Activated CD8-positive, alpha-beta T cell treated with anti-CD3 and anti-CD28 coated beads for 36 hours (primary cell): ENCODE measurements around the gene ZNF532. TPM values are rescaled to one million over a fixed set of nuclear protein-coding genes. Genes with fewer than 3 reads are reported as not detected.

ENCODE experiments used
- ATAC-seq: fragments of 200-7000 bp; cut with Tn5 transposase; one replicate; pipeline ENCODE4 v1.10.0; 2021; ENCODE audit warnings: mild to moderate bottlenecking, moderate library complexity
- CTCF ChIA-PET: fragments of 350-600 bp; sonication (Branson Sonifier 250); formaldehyde crosslinking; loops from one replicate; lab custom pipeline; 2021; ENCODE audit warnings: antibody characterized with exemption; lab: Charles Lee
- POLR2A ChIA-PET: fragments of 350-600 bp; sonication (Branson Sonifier 250); formaldehyde crosslinking; loops from one replicate; lab custom pipeline; 2021; ENCODE audit warnings: antibody characterized with exemption; lab: Charles Lee
- DNase-seq: peaks from one replicate; pipeline ENCODE4 v3.0.0-alpha.2; 2020
- H3K27ac Mint-ChIP-seq: one replicate; pipeline ENCODE4 v1.8.0; 2021; ENCODE audit warnings: mild to moderate bottlenecking, mixed read lengths
- H3K27me3 Mint-ChIP-seq: one replicate; pipeline ENCODE4 v1.8.0; 2021; ENCODE audit warnings: mixed read lengths
- H3K36me3 Mint-ChIP-seq: one replicate; pipeline ENCODE4 v1.8.0; 2021; ENCODE audit warnings: low read depth, mixed read lengths
- H3K4me1 Mint-ChIP-seq: one replicate; pipeline ENCODE4 v1.8.0; 2021; ENCODE audit warnings: low read depth, mixed read lengths
- H3K4me3 Mint-ChIP-seq: one replicate; pipeline ENCODE4 v1.8.0; 2021; ENCODE audit warnings: mild to moderate bottlenecking, moderate library complexity, mixed read lengths
- H3K9me3 Mint-ChIP-seq: one replicate; pipeline ENCODE4 v1.8.0; 2021; ENCODE audit warnings: mixed read lengths
- intact Hi-C: fragments of 100-400 bp; cut with micrococcal nuclease; formaldehyde crosslinking; loops from one replicate; pipeline ENCODE4 v1.10.0; 2022
- total RNA-seq, 2 experiments: library from RNA; stranded (reverse); gene quantifications; one replicate each; pipeline ENCODE4 v1.2.3, GENCODE V29; 2021
- TF ChIP-seq, protein P1 (sequence below): fragments of 200-600 bp; IDR thresholded peaks from one replicate; pipeline ENCODE4 v1.8.0; 2022; ENCODE audit warnings: antibody characterized with exemption, mild to moderate bottlenecking

ZNF532 gene
- total RNA-seq, 2 experiments from 2014 or later = 1.3 to 1.8 TPM

DNA sequence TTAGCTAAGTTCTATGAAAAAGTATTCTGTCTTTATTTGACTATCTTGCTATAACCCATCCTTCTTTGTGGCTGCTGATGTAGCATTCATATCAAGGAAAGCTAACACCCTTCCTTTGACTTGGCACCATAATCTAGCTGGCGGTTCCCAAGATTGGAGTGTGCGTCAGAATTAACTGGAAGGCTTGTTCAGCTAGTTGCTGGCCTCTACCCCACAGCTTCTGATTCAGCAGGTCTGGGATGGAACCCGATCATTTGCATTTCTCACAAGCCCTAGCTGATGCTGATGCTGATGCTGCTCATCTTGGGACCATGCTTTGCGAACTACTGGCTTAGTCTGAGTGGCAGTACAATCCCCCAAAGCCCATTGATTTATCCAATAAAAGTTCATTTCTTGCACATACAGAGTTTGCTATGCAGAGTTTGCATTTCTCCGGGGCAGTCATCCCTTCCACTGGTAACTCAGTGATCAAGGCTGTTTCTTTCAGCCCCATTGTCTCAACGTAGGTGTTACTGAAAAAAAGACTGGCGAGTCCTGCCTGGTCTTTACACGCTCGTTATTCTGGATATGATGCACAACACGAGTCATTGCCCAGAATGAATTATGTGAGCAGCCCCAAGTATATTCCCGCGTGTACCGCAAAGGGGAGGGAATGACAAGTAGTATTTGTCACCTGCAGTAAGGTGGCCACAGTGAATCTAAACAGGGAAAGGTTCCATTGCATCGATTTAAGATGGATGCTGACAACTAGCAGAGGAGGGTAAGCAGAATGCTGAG lies 96.5 kb downstream of the ZNF532 start:
- no peak for DNase-seq
- peaks cover 2% of the 10 kb centered on the region for H3K4me1 Mint-ChIP-seq
- CTCF ChIA-PET = interaction anchor here (0.9 kb wide), 1 partner anchor 13 kb away, joined by 3 read pairs; no protein-coding TSS in a partner anchor

DNA sequence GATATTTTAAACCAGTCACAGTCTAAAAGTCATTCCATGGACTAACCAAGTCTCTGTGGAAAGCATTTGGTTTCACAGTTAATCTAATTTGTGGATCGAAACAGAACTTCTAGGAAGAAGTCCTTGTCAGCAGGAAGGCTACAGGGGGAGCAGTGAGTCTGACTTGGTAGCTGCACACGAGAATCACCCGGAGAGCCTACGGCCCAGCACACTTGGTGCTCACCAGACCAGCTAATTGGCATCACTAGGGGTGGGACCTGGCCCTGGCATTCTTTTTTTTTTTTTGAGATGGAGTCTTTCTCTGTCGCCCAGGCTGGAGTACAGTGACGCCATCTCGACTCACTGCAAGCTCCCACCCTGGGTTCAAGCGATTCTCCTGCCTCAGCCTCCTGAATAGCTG lies 97.7 kb downstream of the ZNF532 start:
- H3K9me3 Mint-ChIP-seq = no peaks in the 10 kb centered on the region
- ATAC-seq (no peak), DNase-seq (no peak)
- intact Hi-C loops = no loop called here
- H3K36me3 Mint-ChIP-seq = no peaks in the 10 kb centered on the region
- H3K4me1 Mint-ChIP-seq = peaks cover 2% of the 10 kb centered on the region
- CTCF ChIA-PET = no interaction called here
- TF ChIP-seq, protein P1, sequence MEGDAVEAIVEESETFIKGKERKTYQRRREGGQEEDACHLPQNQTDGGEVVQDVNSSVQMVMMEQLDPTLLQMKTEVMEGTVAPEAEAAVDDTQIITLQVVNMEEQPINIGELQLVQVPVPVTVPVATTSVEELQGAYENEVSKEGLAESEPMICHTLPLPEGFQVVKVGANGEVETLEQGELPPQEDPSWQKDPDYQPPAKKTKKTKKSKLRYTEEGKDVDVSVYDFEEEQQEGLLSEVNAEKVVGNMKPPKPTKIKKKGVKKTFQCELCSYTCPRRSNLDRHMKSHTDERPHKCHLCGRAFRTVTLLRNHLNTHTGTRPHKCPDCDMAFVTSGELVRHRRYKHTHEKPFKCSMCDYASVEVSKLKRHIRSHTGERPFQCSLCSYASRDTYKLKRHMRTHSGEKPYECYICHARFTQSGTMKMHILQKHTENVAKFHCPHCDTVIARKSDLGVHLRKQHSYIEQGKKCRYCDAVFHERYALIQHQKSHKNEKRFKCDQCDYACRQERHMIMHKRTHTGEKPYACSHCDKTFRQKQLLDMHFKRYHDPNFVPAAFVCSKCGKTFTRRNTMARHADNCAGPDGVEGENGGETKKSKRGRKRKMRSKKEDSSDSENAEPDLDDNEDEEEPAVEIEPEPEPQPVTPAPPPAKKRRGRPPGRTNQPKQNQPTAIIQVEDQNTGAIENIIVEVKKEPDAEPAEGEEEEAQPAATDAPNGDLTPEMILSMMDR = no peak
- H3K4me3 Mint-ChIP-seq = no peak overlapping the region
- H3K27ac Mint-ChIP-seq = no peak overlapping the region
- peaks cover 7% of the 10 kb centered on the region for H3K27me3 Mint-ChIP-seq
- POLR2A ChIA-PET = no interaction called here

More for the DNA sequence above, 96.5 kb downstream of the ZNF532 start:
- no peak overlapping the region for H3K27ac Mint-ChIP-seq
- H3K36me3 Mint-ChIP-seq = no peaks in the 10 kb centered on the region
- no peak for ATAC-seq
- no peak overlapping the region for H3K4me3 Mint-ChIP-seq
- TF ChIP-seq, protein P1 = no peak
- POLR2A ChIA-PET = no interaction called here
- intact Hi-C loops = no loop called here
- H3K9me3 Mint-ChIP-seq = no peaks in the 10 kb centered on the region
- H3K27me3 Mint-ChIP-seq = peaks cover 9% of the 10 kb centered on the region

- ChIA-PET CTCF (no interaction called here), POLR2A (no interaction called here)
- DNase-seq = no peak
- ATAC-seq = no peak
- intact Hi-C loops = no loop called here
- no peaks in the 10 kb centered on the region for H3K36me3 Mint-ChIP-seq
- peaks cover 5% of the 10 kb centered on the region for H3K27me3 Mint-ChIP-seq
- H3K4me1 Mint-ChIP-seq = peaks cover 2% of the 10 kb centered on the region
- H3K27ac Mint-ChIP-seq = no peak overlapping the region
- TF ChIP-seq, protein P1 = no peak
- no peak overlapping the region for H3K4me3 Mint-ChIP-seq
- no peaks in the 10 kb centered on the region for H3K9me3 Mint-ChIP-seq
Measured at GRCh38 chr18:58965291-58966004, 100.8 kb downstream of the ZNF532 start.

GRCh38 chr18:58966005-58966677 lies 101.5 kb downstream of the ZNF532 start:
- ATAC-seq (no peak), DNase-seq (no peak)
- H3K9me3 Mint-ChIP-seq = no peaks in the 10 kb centered on the region
- H3K4me3 Mint-ChIP-seq = no peak overlapping the region
- H3K36me3 Mint-ChIP-seq = no peaks in the 10 kb centered on the region
- peaks cover 5% of the 10 kb centered on the region for H3K27me3 Mint-ChIP-seq
- CTCF ChIA-PET = no interaction called here
- intact Hi-C loops = no loop called here
- no peak overlapping the region for H3K27ac Mint-ChIP-seq
- POLR2A ChIA-PET = no interaction called here
- peaks cover 2% of the 10 kb centered on the region for H3K4me1 Mint-ChIP-seq
- TF ChIP-seq, protein P1 = no peak
